ENCODE results near the gene WFS1. TPM values are rescaled to one million over a fixed set of nuclear protein-coding genes. Genes with fewer than 3 reads are reported as not detected.
A peak's percentile ranks its signal among the peaks of the same experiment; 100 is the strongest.

Gene WFS1
- total and polyA plus RNA-seq, 2 of the 13 experiments (the other 11 are each of a cell fraction or from before 2014, with no cell fraction given) = 39.1 to 42.2 TPM

GRCh38 chr4:6222761-6223292, 46.8 kb upstream of the WFS1 start:
- no peak for ATAC-seq
- Histone ChIP-seq H3K4me2 (ENCODE audit: low read depth, low read length) (no peak overlapping the region), H3K36me3 (replicated peaks in 1 of 2; ENCODE audit: control insufficient read depth in 1 of 2, insufficient read depth in 2 of 2, low read length in 2 of 2) (no peaks in the 10 kb centered on the region), H3K9ac (ENCODE audit: insufficient read depth, low read depth, low read length) (no peak overlapping the region), H3K27ac (ENCODE audit: extremely low read length, insufficient read depth, low read length) (no peak overlapping the region), H3K9me3 (ENCODE audit: low read length) (no peaks in the 10 kb centered on the region), H3K4me1 (ENCODE audit: insufficient read depth, low read length) (no peaks in the 10 kb centered on the region), H3K4me3 (replicated peaks in 1 of 3; ENCODE audit: insufficient read depth in 1 of 3, low read depth in 2 of 3, low read length in 3 of 3) (no peak overlapping the region), H3K79me2 (ENCODE audit: insufficient read depth, low read length) (no peaks in the 10 kb centered on the region), H4K20me1 (ENCODE audit: insufficient read depth, low read length) (no peaks in the 10 kb centered on the region), H3K27me3 (ENCODE audit: control insufficient read depth in 1 of 2, insufficient read depth in 2 of 2, low read length in 2 of 2) (0 out of 5 replicates have a peak, but pooled peaks cover 1 to 3% of the 10 kb centered on the region in 2 experiments), H2AFZ (ENCODE audit: low read length) (no peak overlapping the region)
- ChIA-PET CTCF (ENCODE audit: low intra/inter-chr PET ratio, low total read pairs) (no interaction called here), POLR2A (no interaction called here)
- TF ChIP-seq ZBTB1 (CRISPR knock-in tag; IDR thresholded peaks at IDR 0.05; ENCODE audit: borderline replicate concordance) (no peak), PRDM15 (CRISPR knock-in tag; IDR thresholded peaks at IDR 0.05) (peak; percentile 96)
- WGBS (ENCODE audit: low lambda C conversion rate) = 36% methylated on average over 8 of the region's 10 CpGs
- no TSS peak for BruUV-seq (replicated peaks)
- no peak for FAIRE-seq
- intact Hi-C loops (cut with micrococcal nuclease; ENCODE audit: unreplicated experiment) = no loop called here
- no peak for DNase-seq (ENCODE audit: low spot score)
- in situ Hi-C loops (cut with HindIII; ENCODE audit: extremely low pct_ligation_motif_present, low pct_unique_long_range_greater_than_20kb) = no loop called here

GRCh38 chr4:6224735-6225134, 44.9 kb upstream of the WFS1 start:
- in situ Hi-C loops (cut with HindIII; ENCODE audit: extremely low pct_ligation_motif_present, low pct_unique_long_range_greater_than_20kb) (loop anchor here (25.0 kb wide), 1 partner anchor 338 kb away; no protein-coding TSS in a partner anchor), intact Hi-C loops (cut with micrococcal nuclease; ENCODE audit: unreplicated experiment) (no loop called here)
- Histone ChIP-seq H3K9me3 (ENCODE audit: low read length) (no peaks in the 10 kb centered on the region), H4K20me1 (ENCODE audit: insufficient read depth, low read length) (no peaks in the 10 kb centered on the region), H3K4me3 (replicated peaks in 1 of 3; ENCODE audit: insufficient read depth in 1 of 3, low read depth in 2 of 3, low read length in 3 of 3) (no peak overlapping the region), H3K4me1 (ENCODE audit: insufficient read depth, low read length) (no peaks in the 10 kb centered on the region), H3K4me2 (ENCODE audit: low read depth, low read length) (no peak overlapping the region), H3K9ac (ENCODE audit: insufficient read depth, low read depth, low read length) (no peak overlapping the region), H3K79me2 (ENCODE audit: insufficient read depth, low read length) (no peaks in the 10 kb centered on the region), H3K36me3 (replicated peaks in 1 of 2; ENCODE audit: control insufficient read depth in 1 of 2, insufficient read depth in 2 of 2, low read length in 2 of 2) (no peaks in the 10 kb centered on the region), H3K27ac (ENCODE audit: extremely low read length, insufficient read depth, low read length) (no peak overlapping the region), H3K27me3 (ENCODE audit: control insufficient read depth in 1 of 2, insufficient read depth in 2 of 2, low read length in 2 of 2) (peaks cover 1 to 3% of the 10 kb centered on the region in 2 experiments; a peak in 1 of 5 replicates), H2AFZ (ENCODE audit: low read length) (no peak overlapping the region)
- ChIA-PET CTCF (ENCODE audit: low intra/inter-chr PET ratio, low total read pairs) (no interaction called here), POLR2A (no interaction called here)
- DNase-seq (ENCODE audit: low spot score) (no peak), ATAC-seq (no peak), FAIRE-seq (no peak)
- no TSS peak for BruUV-seq (replicated peaks)
- 17% methylated on average over 3 of the region's 3 CpGs for WGBS (ENCODE audit: low lambda C conversion rate)
- TF ChIP-seq BRF2 (CRISPR knock-in tag; IDR thresholded peaks at IDR 0.05) = no peak
- no peak for TF ChIP-seq E2F1 (CRISPR knock-in tag; IDR thresholded peaks at IDR 0.05)
- TF ChIP-seq KDM2A (CRISPR knock-in tag; IDR thresholded peaks at IDR 0.05; ENCODE audit: borderline replicate concordance, low read depth) = no peak
- no peak for TF ChIP-seq MEIS1 (CRISPR knock-in tag; IDR thresholded peaks at IDR 0.05; ENCODE audit: borderline replicate concordance)
- TF ChIP-seq FOXJ3 (CRISPR knock-in tag; IDR thresholded peaks at IDR 0.05; ENCODE audit: borderline replicate concordance) = no peak
- no peak for TF ChIP-seq MEF2D (CRISPR knock-in tag; IDR thresholded peaks at IDR 0.05)
- TF ChIP-seq ATM (IDR thresholded peaks at IDR 0.05; ENCODE audit: borderline replicate concordance) = no peak
